Left lung (tissue), 10 donors: ENCODE data around the gene C1orf198. TPM values are rescaled to one million over a fixed set of nuclear protein-coding genes. Genes with fewer than 3 reads are reported as not detected.

ENCODE experiments used
- ATAC-seq: fragments of 200-7000 bp; cut with Tn5 transposase; one replicate; pipeline ENCODE4 v1.9.1; 2020; ENCODE audit warnings: moderate library complexity
- DNase-seq, 4 donors: peaks; one replicate each; pipeline ENCODE4 v3.0.0-alpha.2; 2013 to 2020
- H3K27ac ChIP-seq, 2 donors: fragments of 200-600 bp; sonication (generic) in 1 of 2; one replicate each; pipeline versions ENCODE4 v1.5.0 to v1.8.0; 2020 to 2021
- H3K27me3 ChIP-seq, 2 donors: fragments of 200-600 bp; sonication (generic) in 1 of 2; one replicate each; pipeline versions ENCODE4 v1.5.0 to v1.8.0; 2020 to 2021
- H3K36me3 ChIP-seq, 2 donors: fragments of 200-600 bp; sonication (generic) in 1 of 2; one replicate each; pipeline versions ENCODE4 v1.5.0 to v1.8.0; 2020 to 2021
- H3K4me1 ChIP-seq, 2 donors: fragments of 200-600 bp; one replicate each; pipeline ENCODE4 v1.8.0; 2021
- H3K4me3 ChIP-seq, 2 donors: fragments of 200-600 bp; sonication (generic) in 1 of 2; one replicate each; pipeline versions ENCODE4 v1.5.0 to v1.8.0; 2020 to 2021; ENCODE audit warnings: mild to moderate bottlenecking in 1 of 2
- H3K9me3 ChIP-seq, 2 donors: fragments of 200-600 bp; sonication (generic) in 1 of 2; one replicate each; pipeline versions ENCODE4 v1.5.0 to v1.8.0; 2020 to 2021
- intact Hi-C, 2 donors: fragments of 100-400 bp; cut with DNase I; formaldehyde crosslinking; loops; one replicate each; pipeline versions ENCODE4 v1.11.2 to v1.14.2; 2022
- polyA plus RNA-seq, 6 donors: library from polyadenylated mRNA; unstranded; fragments of 120-200 nt; gene quantifications; one replicate each; pipeline ENCODE4 v1.2.1, GENCODE V29; 2013; ENCODE audit not compliant: insufficient read length in 6 of 6
- total RNA-seq, 2 donors: library from RNA; stranded (reverse); fragmentation: NEBNext Ultra II Directional; extraction: Animal tissue kit (Norgen Biotek cat#: 25700); gene quantifications; one replicate each; pipeline ENCODE4 v1.2.1, GENCODE V29; 2021
- TF ChIP-seq, protein P1 (sequence below), 2 donors: fragments of 200-600 bp; sonication (generic) in 1 of 2; IDR thresholded peaks; one replicate each; pipeline versions ENCODE4 v1.5.0 to v1.8.0; 2021; ENCODE audit warnings: antibody characterized with exemption in 2 of 2
- donor health status: DM: no; HTN: yes; CAD: no.
- donor health status: DM: no; HTN: no; CAD: no.

C1orf198 gene
- total and polyA plus RNA-seq, 8 donors, result 36.2 to 116 (median 78.3) TPM

DNA sequence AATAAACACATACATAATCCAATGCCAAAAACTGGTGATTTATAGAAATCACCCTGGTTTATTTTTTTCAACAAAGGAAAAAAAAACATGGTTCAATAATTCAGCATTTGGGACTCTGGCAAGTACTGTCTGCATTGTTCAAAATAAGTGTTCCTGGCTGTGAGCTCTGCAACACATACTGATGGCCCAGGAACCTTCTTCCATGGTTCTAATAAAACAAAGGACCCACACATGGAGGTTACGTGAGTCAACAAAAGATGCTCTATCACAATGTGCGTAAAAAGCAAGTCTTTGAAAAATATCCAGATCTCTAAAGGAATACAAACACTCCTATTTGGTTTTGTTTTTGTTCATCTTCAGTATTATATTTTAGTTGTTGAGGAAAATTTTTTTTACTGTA is 37.9 kb upstream of the C1orf198 start:
- Histone ChIP-seq H3K27me3 (no peaks in the 10 kb centered on the region), H3K27ac (no peak overlapping the region), H3K36me3 (peaks cover 0 to 59% of the 10 kb centered on the region in 2 donors), H3K9me3 (no peaks in the 10 kb centered on the region), H3K4me3 (no peak overlapping the region), H3K4me1 (no peaks in the 10 kb centered on the region)
- intact Hi-C loops, result no loop called here
- TF ChIP-seq, protein P1, sequence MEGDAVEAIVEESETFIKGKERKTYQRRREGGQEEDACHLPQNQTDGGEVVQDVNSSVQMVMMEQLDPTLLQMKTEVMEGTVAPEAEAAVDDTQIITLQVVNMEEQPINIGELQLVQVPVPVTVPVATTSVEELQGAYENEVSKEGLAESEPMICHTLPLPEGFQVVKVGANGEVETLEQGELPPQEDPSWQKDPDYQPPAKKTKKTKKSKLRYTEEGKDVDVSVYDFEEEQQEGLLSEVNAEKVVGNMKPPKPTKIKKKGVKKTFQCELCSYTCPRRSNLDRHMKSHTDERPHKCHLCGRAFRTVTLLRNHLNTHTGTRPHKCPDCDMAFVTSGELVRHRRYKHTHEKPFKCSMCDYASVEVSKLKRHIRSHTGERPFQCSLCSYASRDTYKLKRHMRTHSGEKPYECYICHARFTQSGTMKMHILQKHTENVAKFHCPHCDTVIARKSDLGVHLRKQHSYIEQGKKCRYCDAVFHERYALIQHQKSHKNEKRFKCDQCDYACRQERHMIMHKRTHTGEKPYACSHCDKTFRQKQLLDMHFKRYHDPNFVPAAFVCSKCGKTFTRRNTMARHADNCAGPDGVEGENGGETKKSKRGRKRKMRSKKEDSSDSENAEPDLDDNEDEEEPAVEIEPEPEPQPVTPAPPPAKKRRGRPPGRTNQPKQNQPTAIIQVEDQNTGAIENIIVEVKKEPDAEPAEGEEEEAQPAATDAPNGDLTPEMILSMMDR (IDR thresholded peaks at IDR 0.05), result no peak
- ATAC-seq (no peak), DNase-seq (no peak)

DNA sequence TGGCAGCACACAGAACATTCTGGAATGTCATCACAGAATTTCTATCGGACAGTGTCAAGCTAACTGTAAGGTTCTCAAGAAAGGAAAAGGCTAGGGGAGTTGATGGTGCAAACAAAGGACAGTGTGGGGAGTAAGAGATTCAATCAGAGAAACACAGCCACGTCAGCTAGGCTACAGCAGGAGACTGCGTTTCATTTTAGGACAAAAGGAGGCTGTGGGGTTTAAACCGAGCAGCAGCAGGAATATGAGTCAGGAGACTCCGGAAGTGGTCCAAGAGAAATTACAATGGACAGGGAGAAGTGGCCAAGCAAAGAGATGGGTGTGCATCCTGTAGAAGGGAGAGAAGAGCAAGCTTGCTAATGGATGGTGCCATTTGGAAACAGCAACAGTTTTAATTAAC is 37.4 kb upstream of the C1orf198 start:
- no peak for DNase-seq
- Histone ChIP-seq H3K36me3 (peaks cover 0 to 54% of the 10 kb centered on the region in 2 donors), H3K4me3 (no peak overlapping the region), H3K9me3 (no peaks in the 10 kb centered on the region), H3K27ac (no peak overlapping the region), H3K27me3 (no peaks in the 10 kb centered on the region), H3K4me1 (no peaks in the 10 kb centered on the region)
- ATAC-seq, result no peak
- intact Hi-C loops, result no loop called here
- TF ChIP-seq, protein P1 (IDR thresholded peaks at IDR 0.05), result no peak

DNA sequence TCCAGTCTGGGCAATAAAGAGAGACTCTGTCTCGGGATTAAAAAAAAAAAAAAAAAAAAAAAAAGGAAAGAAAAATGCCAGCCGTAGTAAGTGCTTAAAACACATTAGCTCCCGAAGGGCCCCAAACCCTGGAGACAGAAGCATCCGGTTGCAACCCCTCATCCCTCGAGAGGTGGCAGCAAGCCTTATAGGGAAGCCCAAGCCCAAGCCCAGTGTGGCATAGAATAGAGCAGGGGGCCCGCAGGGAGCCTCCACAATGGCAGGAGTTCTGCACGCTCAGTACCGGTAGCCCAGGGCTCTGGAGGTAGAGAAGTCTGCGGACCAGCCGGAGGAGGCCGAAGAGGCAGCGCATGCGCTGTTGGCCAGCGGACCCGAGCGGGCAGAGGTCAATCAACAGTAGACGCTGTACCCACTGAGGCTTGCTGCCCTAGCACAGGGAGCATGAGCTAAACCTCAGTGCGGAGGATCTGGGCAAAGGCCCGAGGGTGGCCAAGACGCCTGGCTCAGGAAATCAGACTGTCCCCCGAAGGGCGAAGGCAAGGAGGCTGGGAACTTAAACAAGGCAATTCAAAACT is 34.1 kb upstream of the C1orf198 start:
- Histone ChIP-seq H3K4me3 (no peak overlapping the region), H3K4me1 (no peaks in the 10 kb centered on the region), H3K9me3 (no peaks in the 10 kb centered on the region), H3K36me3 (peaks cover 0 to 23% of the 10 kb centered on the region in 2 donors), H3K27me3 (no peaks in the 10 kb centered on the region), H3K27ac (no peak overlapping the region)
- DNase-seq (peak in 1 of 4 donors; percentile 71), ATAC-seq (no peak)
- TF ChIP-seq, protein P1 (IDR thresholded peaks at IDR 0.05), result no peak
- intact Hi-C loops, result no loop called here

DNA sequence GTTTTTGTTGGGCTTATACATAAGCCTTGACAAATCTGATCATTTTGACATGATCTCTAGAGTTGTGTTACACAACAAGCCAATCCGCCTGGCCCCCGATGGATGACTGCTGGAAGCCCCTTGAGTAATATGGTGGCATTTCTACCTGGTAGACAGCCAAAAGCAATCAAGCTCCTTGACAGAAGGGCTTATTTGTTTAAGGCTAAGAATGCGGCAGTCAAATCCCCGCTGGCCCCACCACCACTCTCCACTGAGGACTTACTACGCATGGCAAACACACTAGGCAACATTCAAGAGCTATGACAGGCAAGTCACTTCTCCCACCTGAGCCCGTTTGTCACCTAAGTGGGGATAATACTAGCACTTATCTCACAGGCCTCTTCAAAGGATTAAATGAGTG is 33.4 kb upstream of the C1orf198 start:
- intact Hi-C loops, result no loop called here
- H3K9me3 ChIP-seq, result no peaks in the 10 kb centered on the region

DNA sequence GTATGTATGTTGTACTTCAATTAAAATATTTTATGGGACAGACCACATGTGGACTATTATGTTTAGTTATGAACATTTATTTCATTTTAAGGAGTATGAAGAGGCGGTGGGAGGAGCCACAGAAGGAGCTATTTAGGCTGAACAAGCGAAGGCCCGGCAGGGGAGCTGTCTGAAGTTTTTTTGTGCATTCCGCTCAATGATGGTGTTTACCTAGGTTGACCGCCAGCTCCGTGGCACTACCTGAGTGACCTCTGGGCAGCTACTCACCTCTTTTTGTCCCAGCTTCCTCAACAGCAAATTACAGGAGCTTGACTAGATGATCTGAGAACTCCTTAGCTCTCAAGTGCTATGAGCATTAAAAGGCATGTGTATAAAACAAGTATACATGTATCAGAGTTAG is 32.7 kb upstream of the C1orf198 start:
- peak overlapping the region; percentile 63 to 64 for H3K27ac ChIP-seq
- TF ChIP-seq, protein P1 (IDR thresholded peaks at IDR 0.05), result no peak
- H3K4me3 ChIP-seq, result no peak overlapping the region
- peaks cover 0 to 11% of the 10 kb centered on the region in 2 donors for H3K36me3 ChIP-seq
- intact Hi-C loops, result no loop called here
- no peaks in the 10 kb centered on the region for H3K27me3 ChIP-seq
- H3K4me1 ChIP-seq, result peaks cover 0 to 4% of the 10 kb centered on the region in 2 donors
- ATAC-seq (peak; percentile 79), DNase-seq (peak in 2 of 4 donors; percentile 73 to 77)
- no peaks in the 10 kb centered on the region for H3K9me3 ChIP-seq

More for the DNA sequence above, 33.4 kb upstream of the C1orf198 start:
- H3K27me3 ChIP-seq, result no peaks in the 10 kb centered on the region
- DNase-seq (peak; percentile 32 to 76 (median 74)), ATAC-seq (peak; percentile 81)
- TF ChIP-seq, protein P1 (IDR thresholded peaks at IDR 0.05), result no peak
- H3K27ac ChIP-seq, result peak overlapping the region; percentile 63 to 64
- no peak overlapping the region for H3K4me3 ChIP-seq
- H3K36me3 ChIP-seq, result peaks cover 0 to 18% of the 10 kb centered on the region in 2 donors
- H3K4me1 ChIP-seq, result peaks cover 0 to 1% of the 10 kb centered on the region in 2 donors
